Liver (tissue), 3 donors: ENCODE data around the gene BTN3A1.

Source experiments
- CTCF ChIP-seq: fragments of 150-350 bp; IDR thresholded peaks from 2 replicates; pipeline ENCODE4 v1.5.1; 2017; ENCODE audit warnings: improper control_type of control experiment, low read depth, low read length; ENCODE audit not compliant: missing input control
- FOXA1 ChIP-seq: IDR thresholded peaks from 2 replicates; pipeline ENCODE4 v1.6.1; 2016; ENCODE audit warnings: antibody characterized with exemption
- JUND ChIP-seq, 2 donors: IDR thresholded peaks; 2 replicates each; pipeline ENCODE4 v1.6.1; 2016; ENCODE audit warnings: antibody characterized with exemption in 2 of 2
- MAX ChIP-seq: IDR thresholded peaks from 2 replicates; pipeline ENCODE4 v1.6.1; 2016; ENCODE audit warnings: antibody characterized with exemption
- RAD21 ChIP-seq, 2 donors: IDR thresholded peaks; 2 replicates each; pipeline ENCODE4 v1.6.1; 2016; ENCODE audit warnings: antibody characterized with exemption in 2 of 2, mild to moderate bottlenecking in 2 of 2
- REST ChIP-seq: IDR thresholded peaks from 2 replicates; pipeline ENCODE4 v1.6.1; 2016; ENCODE audit warnings: antibody characterized with exemption, mild to moderate bottlenecking
- TAF1 ChIP-seq: conservative IDR thresholded peaks from 2 replicates; pipeline ENCODE4 v1.6.1; 2016; ENCODE audit warnings: antibody characterized with exemption, mild to moderate bottlenecking
- donor health status: healthy.
- donor health status: healthy.

- TF ChIP-seq TAF1 (no peak), CTCF (no peak), JUND (IDR thresholded peaks at IDR 0.05) (no peak), RAD21 (IDR thresholded peaks at IDR 0.05) (no peak), REST (no peak), FOXA1 (no peak), MAX (no peak)
Observed at GRCh38 chr6:26436018-26436417, 33.9 kb downstream of the BTN3A1 start.
